Measurements from ENCODE around the gene TNNT1.

The TNNT1 gene

GRCh38 chr19:55119053-55119452, 30.0 kb downstream of the TNNT1 start:
- Histone ChIP-seq H4K20me1 (ENCODE audit: insufficient read depth, low read length, poor library complexity, severe bottlenecking) (peaks cover 29% of the 10 kb centered on the region), H3K9me3 (ENCODE audit: insufficient read depth, low read depth, low read length) (no peaks in the 10 kb centered on the region)

GRCh38 chr19:55118401-55118991, 30.5 kb downstream of the TNNT1 start:
- Histone ChIP-seq H2AFZ (ENCODE audit: low read length) (peak overlapping the region; percentile 94), H3K9ac (ENCODE audit: low read depth, low read length, poor library complexity, severe bottlenecking) (peak overlapping the region; percentile 81), H3K79me2 (ENCODE audit: insufficient read depth, low read length) (peaks cover 37% of the 10 kb centered on the region), H3K4me2 (ENCODE audit: low read depth, low read length, poor library complexity, severe bottlenecking) (peak overlapping the region; percentile 97), H3K9me3 (ENCODE audit: insufficient read depth, low read depth, low read length) (no peaks in the 10 kb centered on the region), H3K36me3 (ENCODE audit: insufficient read depth, low read length) (no peaks in the 10 kb centered on the region), H3K4me1 (ENCODE audit: insufficient read depth, low read length, poor library complexity, severe bottlenecking) (peaks cover 29% of the 10 kb centered on the region), H4K20me1 (ENCODE audit: insufficient read depth, low read length, poor library complexity, severe bottlenecking) (peaks cover 35% of the 10 kb centered on the region), H3F3A (ENCODE audit: low read depth) (no peaks in the 10 kb centered on the region), H3K9me2 (replicated peaks; ENCODE audit: low read depth, low read length) (no peaks in the 10 kb centered on the region), H3K27me3 (ENCODE audit: insufficient read depth, low read length, poor library complexity, severe bottlenecking) (no peaks in the 10 kb centered on the region), H3K4me3 (ENCODE audit: low read length, poor library complexity, severe bottlenecking) (peak overlapping the region; percentile 86)
- TF ChIP-seq EZH2phosphoT487 (IDR thresholded peaks at IDR 0.05; ENCODE audit: borderline replicate concordance) (no peak), CTCF (conservative IDR thresholded peaks at IDR 0.05; ENCODE audit: low read length) (no peak)

More at GRCh38 chr19:55119053-55119452, 30.0 kb downstream of the TNNT1 start:
- TF ChIP-seq EZH2phosphoT487 (IDR thresholded peaks at IDR 0.05; ENCODE audit: borderline replicate concordance) (no peak), CTCF (conservative IDR thresholded peaks at IDR 0.05; ENCODE audit: low read length) (no peak)
- Histone ChIP-seq H3K27me3 (ENCODE audit: insufficient read depth, low read length, poor library complexity, severe bottlenecking) (no peaks in the 10 kb centered on the region), H3K9ac (ENCODE audit: low read depth, low read length, poor library complexity, severe bottlenecking) (no peak overlapping the region), H3K79me2 (ENCODE audit: insufficient read depth, low read length) (peaks cover 31% of the 10 kb centered on the region), H3K9me2 (replicated peaks; ENCODE audit: low read depth, low read length) (no peaks in the 10 kb centered on the region), H3K4me3 (ENCODE audit: low read length, poor library complexity, severe bottlenecking) (no peak overlapping the region), H3F3A (ENCODE audit: low read depth) (no peaks in the 10 kb centered on the region), H3K36me3 (ENCODE audit: insufficient read depth, low read length) (no peaks in the 10 kb centered on the region), H2AFZ (ENCODE audit: low read length) (no peak overlapping the region), H3K4me2 (ENCODE audit: low read depth, low read length, poor library complexity, severe bottlenecking) (peak overlapping the region; percentile 97), H3K4me1 (ENCODE audit: insufficient read depth, low read length, poor library complexity, severe bottlenecking) (peaks cover 28% of the 10 kb centered on the region)

GRCh38 chr19:55117663-55118391, 31.2 kb downstream of the TNNT1 start:
- Histone ChIP-seq H3K9ac (ENCODE audit: low read depth, low read length, poor library complexity, severe bottlenecking) (peak overlapping the region; percentile 81), H3K4me2 (ENCODE audit: low read depth, low read length, poor library complexity, severe bottlenecking) (peak overlapping the region; percentile 97), H3K4me3 (ENCODE audit: low read length, poor library complexity, severe bottlenecking) (peak overlapping the region; percentile 86), H3K4me1 (ENCODE audit: insufficient read depth, low read length, poor library complexity, severe bottlenecking) (peaks cover 33% of the 10 kb centered on the region), H3K9me2 (replicated peaks; ENCODE audit: low read depth, low read length) (no peaks in the 10 kb centered on the region), H2AFZ (ENCODE audit: low read length) (peak overlapping the region; percentile 94), H3K79me2 (ENCODE audit: insufficient read depth, low read length) (peaks cover 43% of the 10 kb centered on the region), H3K9me3 (ENCODE audit: insufficient read depth, low read depth, low read length) (no peaks in the 10 kb centered on the region), H3F3A (ENCODE audit: low read depth) (no peaks in the 10 kb centered on the region), H4K20me1 (ENCODE audit: insufficient read depth, low read length, poor library complexity, severe bottlenecking) (peaks cover 41% of the 10 kb centered on the region), H3K36me3 (ENCODE audit: insufficient read depth, low read length) (no peaks in the 10 kb centered on the region), H3K27me3 (ENCODE audit: insufficient read depth, low read length, poor library complexity, severe bottlenecking) (no peaks in the 10 kb centered on the region)
- TF ChIP-seq CTCF (conservative IDR thresholded peaks at IDR 0.05; ENCODE audit: low read length) (no peak), EZH2phosphoT487 (IDR thresholded peaks at IDR 0.05; ENCODE audit: borderline replicate concordance) (no peak)

All from Loucy (cell line).